ENCODE results near the gene RNPS1. TPM values are rescaled to one million over a fixed set of nuclear protein-coding genes. Genes with fewer than 3 reads are reported as not detected.

The RNPS1 gene, protein sequence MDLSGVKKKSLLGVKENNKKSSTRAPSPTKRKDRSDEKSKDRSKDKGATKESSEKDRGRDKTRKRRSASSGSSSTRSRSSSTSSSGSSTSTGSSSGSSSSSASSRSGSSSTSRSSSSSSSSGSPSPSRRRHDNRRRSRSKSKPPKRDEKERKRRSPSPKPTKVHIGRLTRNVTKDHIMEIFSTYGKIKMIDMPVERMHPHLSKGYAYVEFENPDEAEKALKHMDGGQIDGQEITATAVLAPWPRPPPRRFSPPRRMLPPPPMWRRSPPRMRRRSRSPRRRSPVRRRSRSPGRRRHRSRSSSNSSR
- total RNA-seq = 390 and 420 TPM in 2 replicates
- long read RNA-seq, transcript RNPS1-217 (7 exons, 1,514 nt) = minor isoform, 7 of 147 reads
- long read RNA-seq, transcript RNPS1-220 (7 exons, 2,037 nt) = minor isoform, 40 of 147 reads
- long read RNA-seq, transcript RNPS1-202 (8 exons, 2,241 nt) = major isoform, 76 of 147 reads
- long read RNA-seq, partial matches to known transcripts = 8 of 147 reads
- long read RNA-seq, other reads (novel, unspliced or antisense) = 8 of 147 reads

DNA sequence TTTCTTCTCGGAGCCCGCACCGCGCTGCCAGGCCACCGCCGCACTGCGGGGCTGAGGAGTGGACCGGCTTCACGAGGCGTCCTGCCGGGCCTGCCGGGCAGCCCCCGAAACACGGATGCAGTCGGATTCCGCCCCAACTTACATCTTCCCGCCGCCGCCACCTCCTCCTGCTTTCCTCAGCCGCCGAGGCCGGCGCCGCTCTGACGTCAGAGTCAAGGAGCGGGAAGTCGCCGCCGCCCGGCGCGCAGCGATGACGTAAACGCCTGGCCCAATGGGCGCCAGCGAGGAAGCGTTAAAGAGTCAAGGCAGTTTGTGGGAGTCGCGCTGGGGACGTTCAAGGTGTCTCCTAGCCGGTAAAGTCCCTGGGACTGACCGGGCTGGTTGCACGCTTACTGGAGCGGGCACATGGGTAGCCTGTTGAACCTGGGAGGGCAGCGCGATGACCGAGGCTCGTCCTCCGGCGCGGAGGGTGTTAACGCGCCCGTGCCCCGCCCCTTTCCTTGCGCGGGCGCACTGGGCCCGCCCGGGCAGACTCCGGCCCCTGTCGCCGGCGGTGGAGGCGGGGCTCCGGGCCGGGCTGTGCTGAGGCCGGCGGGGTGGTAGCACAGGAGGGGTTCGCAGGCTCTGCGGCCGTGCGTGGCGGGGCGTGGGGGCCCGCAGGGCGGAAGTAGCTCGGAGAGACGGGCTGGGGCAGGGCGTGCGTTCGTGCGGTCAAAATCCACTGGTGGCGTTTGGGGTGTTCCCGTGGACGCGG, at the start of gene RNPS1:
Gene RNPS1 (minus strand): TSS at position 214 of the 754 bp plus-strand sequence. CDS start 3,483 bp downstream, outside the sequence.
- Mint-ChIP-seq H3K4me3 (peak within 1 kb of the TSS; percentile 98), H3K27me3 (ENCODE audit: low read depth) (no peaks in the 10 kb centered on the region), H3K36me3 (ENCODE audit: low read depth) (peaks cover 5% of the 10 kb centered on the region), H3K4me1 (peaks cover 32% of the 10 kb centered on the region), H3K9me3 (no peaks in the 10 kb centered on the region), H3K27ac (ENCODE audit: unreplicated experiment) (peak within 1 kb of the TSS; percentile 100)
- TF ChIP-seq, protein P1, sequence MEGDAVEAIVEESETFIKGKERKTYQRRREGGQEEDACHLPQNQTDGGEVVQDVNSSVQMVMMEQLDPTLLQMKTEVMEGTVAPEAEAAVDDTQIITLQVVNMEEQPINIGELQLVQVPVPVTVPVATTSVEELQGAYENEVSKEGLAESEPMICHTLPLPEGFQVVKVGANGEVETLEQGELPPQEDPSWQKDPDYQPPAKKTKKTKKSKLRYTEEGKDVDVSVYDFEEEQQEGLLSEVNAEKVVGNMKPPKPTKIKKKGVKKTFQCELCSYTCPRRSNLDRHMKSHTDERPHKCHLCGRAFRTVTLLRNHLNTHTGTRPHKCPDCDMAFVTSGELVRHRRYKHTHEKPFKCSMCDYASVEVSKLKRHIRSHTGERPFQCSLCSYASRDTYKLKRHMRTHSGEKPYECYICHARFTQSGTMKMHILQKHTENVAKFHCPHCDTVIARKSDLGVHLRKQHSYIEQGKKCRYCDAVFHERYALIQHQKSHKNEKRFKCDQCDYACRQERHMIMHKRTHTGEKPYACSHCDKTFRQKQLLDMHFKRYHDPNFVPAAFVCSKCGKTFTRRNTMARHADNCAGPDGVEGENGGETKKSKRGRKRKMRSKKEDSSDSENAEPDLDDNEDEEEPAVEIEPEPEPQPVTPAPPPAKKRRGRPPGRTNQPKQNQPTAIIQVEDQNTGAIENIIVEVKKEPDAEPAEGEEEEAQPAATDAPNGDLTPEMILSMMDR (conservative IDR thresholded peaks at IDR 0.05) = no peak
- DNase-seq (ENCODE audit: low read depth, low spot score) = peak; percentile 93

DNA sequence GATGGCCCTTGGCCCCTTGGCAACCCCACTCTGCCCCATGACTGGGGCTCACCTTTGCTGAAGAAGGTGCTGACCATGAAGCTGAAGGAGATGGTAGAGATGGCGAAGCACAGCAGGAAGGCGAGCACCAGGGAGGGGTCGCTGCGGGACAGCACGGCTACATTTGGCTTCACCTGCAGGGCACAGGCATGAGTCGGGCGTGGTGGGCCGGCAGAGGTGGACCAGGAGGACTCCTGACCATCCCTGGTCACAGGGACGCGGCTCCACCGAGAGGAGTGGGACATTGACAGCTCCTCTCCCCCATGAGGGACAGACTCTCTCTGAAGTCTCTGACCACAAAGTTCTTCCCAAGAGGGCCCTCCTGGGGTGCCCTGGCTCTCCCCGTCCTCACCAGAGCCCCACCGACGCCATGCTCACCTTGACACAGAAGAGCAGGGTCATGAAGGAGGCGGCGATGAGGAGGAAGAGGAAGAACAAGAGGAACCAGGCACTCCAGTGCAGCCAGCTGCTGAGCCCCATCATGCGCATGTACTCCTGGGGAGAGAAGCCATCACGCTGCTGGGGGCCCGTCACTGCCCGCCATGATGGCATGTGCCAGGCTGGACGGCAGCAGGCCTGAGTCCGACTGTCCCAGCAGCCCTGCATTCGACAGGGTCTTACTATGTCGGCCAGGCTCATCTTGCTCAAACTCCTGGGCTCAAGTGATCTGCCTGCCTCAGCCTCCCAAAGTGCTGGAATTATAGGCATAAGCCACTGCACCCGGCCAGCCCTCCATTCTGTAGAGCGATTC, 49.5 kb upstream of the RNPS1 start:
- no peak overlapping the region for H3K4me3 Mint-ChIP-seq
- H3K27me3 Mint-ChIP-seq (ENCODE audit: low read depth) = no peaks in the 10 kb centered on the region
- H3K9me3 Mint-ChIP-seq = no peaks in the 10 kb centered on the region
- H3K4me1 Mint-ChIP-seq = no peaks in the 10 kb centered on the region
- DNase-seq (ENCODE audit: low read depth, low spot score) = no peak
- H3K27ac Mint-ChIP-seq (ENCODE audit: unreplicated experiment) = no peak overlapping the region
- TF ChIP-seq, protein P1 (conservative IDR thresholded peaks at IDR 0.05) = no peak
- H3K36me3 Mint-ChIP-seq (ENCODE audit: low read depth) = no peaks in the 10 kb centered on the region

DNA sequence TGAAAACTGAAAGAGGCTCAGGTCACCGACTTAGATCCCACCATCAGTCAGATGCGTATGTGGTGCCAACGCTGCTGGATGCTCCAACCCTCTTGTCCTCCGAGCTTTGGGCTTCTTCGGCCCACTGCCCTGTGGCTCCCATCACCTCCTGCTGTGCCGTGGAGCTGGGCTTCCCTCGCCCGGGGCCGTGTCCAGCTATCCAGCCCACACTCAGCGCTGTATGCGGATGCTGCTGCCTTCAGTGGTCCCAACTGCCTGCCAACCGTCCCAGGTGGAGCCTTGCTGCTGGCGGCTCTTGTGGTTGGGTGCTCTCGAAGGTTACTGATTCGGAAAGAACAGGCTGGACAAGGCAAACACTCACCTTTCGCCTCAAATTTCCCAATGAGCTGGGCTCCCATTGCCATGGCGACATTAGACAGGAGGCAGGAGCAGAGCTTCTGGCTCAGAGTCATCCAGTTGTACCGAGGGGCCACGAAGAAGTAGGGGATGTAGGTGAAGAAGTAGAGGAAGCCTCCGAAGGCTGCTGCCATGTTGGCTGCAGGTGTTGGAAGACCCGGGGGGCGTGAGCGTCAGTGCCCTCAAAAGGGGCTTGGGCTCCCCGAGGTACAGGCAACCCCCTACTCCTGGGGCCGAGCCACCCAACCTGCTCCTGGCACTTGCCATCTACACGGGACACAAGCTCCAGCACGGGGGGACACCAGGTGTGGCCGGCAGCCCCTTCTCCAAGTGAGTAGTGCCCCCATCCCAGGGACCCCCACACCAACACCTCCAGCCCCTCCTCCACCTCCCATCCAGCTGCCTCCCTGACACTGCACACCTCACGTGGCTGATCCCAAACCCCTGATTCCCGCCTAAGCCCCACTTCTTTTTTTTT, 40.4 kb upstream of the RNPS1 start:
- Mint-ChIP-seq H3K9me3 (no peaks in the 10 kb centered on the region), H3K27me3 (ENCODE audit: low read depth) (no peaks in the 10 kb centered on the region), H3K27ac (ENCODE audit: unreplicated experiment) (no peak overlapping the region), H3K4me1 (no peaks in the 10 kb centered on the region), H3K36me3 (ENCODE audit: low read depth) (no peaks in the 10 kb centered on the region), H3K4me3 (no peak overlapping the region)
- TF ChIP-seq, protein P1 (conservative IDR thresholded peaks at IDR 0.05) = no peak
- no peak for DNase-seq (ENCODE audit: low read depth, low spot score)

DNA sequence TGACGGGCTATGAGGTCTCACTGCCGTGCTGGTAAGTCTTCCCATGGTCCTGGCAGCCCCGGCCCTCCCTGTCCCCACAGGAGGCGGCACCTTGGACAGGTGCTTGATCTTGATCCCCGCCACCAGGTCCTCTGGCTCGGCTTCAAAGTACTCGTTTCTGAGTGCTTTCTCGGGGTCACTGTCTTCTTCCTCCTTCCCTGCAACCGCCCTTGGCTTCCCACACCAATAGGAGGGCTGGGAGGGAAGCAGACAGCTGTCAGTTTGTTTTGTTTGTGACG, 31.9 kb upstream of the RNPS1 start:
- H3K9me3 Mint-ChIP-seq = no peaks in the 10 kb centered on the region
- H3K27me3 Mint-ChIP-seq (ENCODE audit: low read depth) = no peaks in the 10 kb centered on the region
- no peaks in the 10 kb centered on the region for H3K4me1 Mint-ChIP-seq
- no peak for DNase-seq (ENCODE audit: low read depth, low spot score)
- no peak overlapping the region for H3K4me3 Mint-ChIP-seq
- TF ChIP-seq, protein P1 (conservative IDR thresholded peaks at IDR 0.05) = no peak
- H3K36me3 Mint-ChIP-seq (ENCODE audit: low read depth) = no peaks in the 10 kb centered on the region
- H3K27ac Mint-ChIP-seq (ENCODE audit: unreplicated experiment) = no peak overlapping the region
